ENCODE results near the gene ZNF865. TPM values are rescaled to one million over a fixed set of nuclear protein-coding genes. Genes with fewer than 3 reads are reported as not detected.

The ZNF865 gene
- total and polyA plus RNA-seq, 10 of the 15 experiments (the other 5 are each of a cell fraction or from before 2014, with no cell fraction given): 0.02 to 18.3 (median 0.90) TPM

- in situ Hi-C loops (cut with MboI): no loop called here
- Histone ChIP-seq H3K9ac (ENCODE audit: control insufficient read depth, insufficient read depth, low read length) (peak overlapping the region; percentile 86), H3K4me3 (peak overlapping the region; percentile 95), H3K27ac (ENCODE audit: control insufficient read depth, insufficient read depth) (peak overlapping the region; percentile 64), H2AFZ (ENCODE audit: control insufficient read depth, low read depth, low read length) (no peak overlapping the region), H3K79me2 (ENCODE audit: control insufficient read depth, insufficient read depth, low read length) (peaks cover 61% of the 10 kb centered on the region), H3K4me2 (ENCODE audit: control insufficient read depth, insufficient read depth) (peak overlapping the region; percentile 97), H3K36me3 (ENCODE audit: control insufficient read depth in 2 of 2, insufficient read depth in 2 of 2, low read length in 1 of 2) (0 out of 4 replicates have a peak, but pooled peaks cover 0 to 2% of the 10 kb centered on the region in 2 experiments), H3K4me1 (ENCODE audit: control insufficient read depth, insufficient read depth, low read length) (peaks cover 39% of the 10 kb centered on the region), H3K9me3 (replicated peaks; ENCODE audit: control insufficient read depth, insufficient read depth, low read length) (no peaks in the 10 kb centered on the region), H3K27me3 (replicated peaks in 1 of 2; ENCODE audit: control insufficient read depth in 2 of 2, insufficient read depth in 2 of 2, low read length in 1 of 2) (no peaks in the 10 kb centered on the region), H4K20me1 (ENCODE audit: control insufficient read depth, insufficient read depth) (no peaks in the 10 kb centered on the region)
- DNase-seq (ENCODE audit: low read depth, low spot score) (no peak), ATAC-seq (peak; percentile 25), FAIRE-seq (no peak)
- intact Hi-C loops (cut with micrococcal nuclease; ENCODE audit: unreplicated experiment): loop anchor here (5.0 kb wide), 2 partner anchors 35 to 40 kb away; partner anchors contain the start of genes EPN1 and ZNF524
- ChIA-PET POLR2A (interaction anchor here (0.8 to 2.0 kb wide), 9 partner anchors 7 to 166 kb away, joined by 3 to 11 read pairs (median 3); partner anchors contain the start of genes FIZ1, ZNF524, ZNF628 and ZNF784), CTCF (interaction anchor here (0.6 to 1.8 kb wide), 6 partner anchors 10 to 144 kb away, joined by 3 to 17 read pairs (median 3); no protein-coding TSS in a partner anchor), RAD21 (ENCODE audit: unreplicated experiment) (interaction anchor here (1.0 to 2.4 kb wide), 3 partner anchors 10 to 387 kb away, joined by 4 to 18 read pairs (median 10); partner anchors contain the start of gene U2AF2), SMC1A (ENCODE audit: uncharacterized antibody, unreplicated experiment) (interaction anchor here (1.5 to 1.7 kb wide), 2 partner anchors 10 to 12 kb away, joined by 4 read pairs; partner anchors contain the start of gene U2AF2)
- BruUV-seq (replicated peaks): TSS peak; percentile 42
- WGBS (ENCODE audit: insufficient coverage, insufficient replicate concordance, low lambda C conversion rate, missing lambda C conversion rate): 1% methylated on average over 55 of the region's 65 CpGs
- TF ChIP-seq GATAD2B (conservative IDR thresholded peaks at IDR 0.05; ENCODE audit: low read depth) (peak; percentile 65; the same call in 1 of the 2 replicates), STAT1 (conservative IDR thresholded peaks at IDR 0.05) (no peak), ZNF274 (IDR thresholded peaks at IDR 0.05; ENCODE audit: insufficient read depth, insufficient read length) (no peak), TBL1XR1 (IDR thresholded peaks at IDR 0.05; ENCODE audit: low read depth, low read length) (no peak), SMARCA5 (IDR thresholded peaks at IDR 0.05) (peak; percentile 21; the same call in 1 of the 2 replicates), RB1 (IDR thresholded peaks at IDR 0.05; ENCODE audit: borderline replicate concordance) (no peak), ZSCAN29 (IDR thresholded peaks at IDR 0.05) (0 out of 2 replicates have a peak, but pooled peaks have one; percentile 37), TCF3 (IDR thresholded peaks at IDR 0.05; ENCODE audit: borderline replicate concordance, insufficient read depth, low read depth, low read length) (peak; percentile 72; the same call in 1 of the 2 replicates), PKNOX1 (IDR thresholded peaks at IDR 0.05) (0 out of 2 replicates have a peak, but pooled peaks have one; percentile 12), NFIC (IDR thresholded peaks at IDR 0.05; ENCODE audit: low read depth, low read length) (no peak), ZNF384 (IDR thresholded peaks at IDR 0.05; ENCODE audit: borderline replicate concordance, low read depth, low read length) (no peak), ZNF217 (IDR thresholded peaks at IDR 0.05) (0 out of 2 replicates have a peak, but pooled peaks have one; percentile 24), ZNF687 (IDR thresholded peaks at IDR 0.05) (peak; percentile 70)
These were observed 36.9 kb downstream of the ZNF865 start for GRCh38 chr19:55642153-55643002.
